Subcutaneous abdominal adipose tissue (tissue), 5 donors: ENCODE results near the gene REM2.
A peak's percentile ranks its signal among the peaks of the same experiment; 100 is the strongest.

Experiments
- H3K27ac ChIP-seq: one replicate; pipeline ENCODE4 v1.7.0; 2013; ENCODE audit warnings: low read depth, mild to moderate bottlenecking, inconsistent platforms, low read length, moderate library complexity
- H3K27me3 ChIP-seq, 5 donors: one replicate each; pipeline ENCODE4 v1.7.0; 2013; ENCODE audit warnings: low read length in 5 of 5, inconsistent platforms in 1 of 5; ENCODE audit not compliant: control insufficient read depth in 5 of 5, insufficient read depth in 4 of 5
- H3K36me3 ChIP-seq, 5 donors: one replicate each; pipeline ENCODE4 v1.7.0; 2013; ENCODE audit warnings: low read length in 5 of 5; ENCODE audit not compliant: control insufficient read depth in 5 of 5, insufficient read depth in 5 of 5
- H3K4me1 ChIP-seq, 5 donors: one replicate each; pipeline ENCODE4 v1.7.0; 2013; ENCODE audit warnings: low read length in 5 of 5, mild to moderate bottlenecking in 3 of 5, moderate library complexity in 1 of 5; ENCODE audit not compliant: control insufficient read depth in 5 of 5, insufficient read depth in 5 of 5
- H3K4me3 ChIP-seq, 5 donors: one replicate each; pipeline ENCODE4 v1.7.0; 2013; ENCODE audit warnings: low read length in 5 of 5, low read depth in 1 of 5
- H3K9ac ChIP-seq, 5 donors: one replicate each; pipeline ENCODE4 v1.7.0; 2013; ENCODE audit warnings: low read length in 5 of 5, mild to moderate bottlenecking in 4 of 5, moderate library complexity in 3 of 5
- H3K9me3 ChIP-seq, 5 donors: one replicate each; pipeline ENCODE4 v1.7.0; 2013; ENCODE audit warnings: low read length in 5 of 5; ENCODE audit not compliant: control insufficient read depth in 5 of 5
- donor health status: healthy.
- donor health status: healthy.
- donor health status: healthy.
- donor health status: healthy.
- donor health status: healthy.

The REM2 gene

DNA sequence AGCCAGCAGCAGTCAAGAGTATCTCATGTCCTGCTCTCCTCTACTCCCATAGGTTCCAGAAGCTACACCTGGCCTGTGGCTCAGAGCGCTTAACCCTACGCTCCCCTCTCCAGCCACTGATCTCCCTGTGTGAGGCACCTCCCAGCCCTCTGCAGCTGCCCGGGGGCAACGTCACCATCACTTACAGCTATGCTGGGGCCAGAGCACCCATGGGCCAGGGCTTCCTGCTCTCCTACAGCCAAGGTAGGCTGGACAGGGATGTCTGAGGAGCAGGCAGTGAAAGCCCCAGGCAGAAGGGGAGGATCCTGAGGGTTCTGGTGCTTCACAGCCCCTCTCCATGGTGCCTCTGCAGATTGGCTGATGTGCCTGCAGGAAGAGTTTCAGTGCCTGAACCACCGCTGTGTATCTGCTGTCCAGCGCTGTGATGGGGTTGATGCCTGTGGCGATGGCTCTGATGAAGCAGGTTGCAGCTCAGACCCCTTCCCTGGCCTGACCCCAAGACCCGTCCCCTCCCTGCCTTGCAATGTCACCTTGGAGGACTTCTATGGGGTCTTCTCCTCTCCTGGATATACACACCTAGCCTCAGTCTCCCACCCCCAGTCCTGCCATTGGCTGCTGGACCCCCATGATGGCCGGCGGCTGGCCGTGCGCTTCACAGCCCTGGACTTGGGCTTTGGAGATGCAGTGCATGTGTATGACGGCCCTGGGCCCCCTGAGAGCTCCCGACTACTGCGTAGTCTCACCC, 7.8 kb upstream of the REM2 start:
- Histone ChIP-seq H3K4me3 (no peak overlapping the region), H3K36me3 (peaks cover 0 to 62% (median 59%) of the 10 kb centered on the region in 5 donors), H3K9me3 (no peaks in the 10 kb centered on the region), H3K4me1 (peaks cover 1 to 19% (median 16%) of the 10 kb centered on the region in 5 donors), H3K27me3 (no peaks in the 10 kb centered on the region), H3K27ac (no peak overlapping the region), H3K9ac (no peak overlapping the region)

DNA sequence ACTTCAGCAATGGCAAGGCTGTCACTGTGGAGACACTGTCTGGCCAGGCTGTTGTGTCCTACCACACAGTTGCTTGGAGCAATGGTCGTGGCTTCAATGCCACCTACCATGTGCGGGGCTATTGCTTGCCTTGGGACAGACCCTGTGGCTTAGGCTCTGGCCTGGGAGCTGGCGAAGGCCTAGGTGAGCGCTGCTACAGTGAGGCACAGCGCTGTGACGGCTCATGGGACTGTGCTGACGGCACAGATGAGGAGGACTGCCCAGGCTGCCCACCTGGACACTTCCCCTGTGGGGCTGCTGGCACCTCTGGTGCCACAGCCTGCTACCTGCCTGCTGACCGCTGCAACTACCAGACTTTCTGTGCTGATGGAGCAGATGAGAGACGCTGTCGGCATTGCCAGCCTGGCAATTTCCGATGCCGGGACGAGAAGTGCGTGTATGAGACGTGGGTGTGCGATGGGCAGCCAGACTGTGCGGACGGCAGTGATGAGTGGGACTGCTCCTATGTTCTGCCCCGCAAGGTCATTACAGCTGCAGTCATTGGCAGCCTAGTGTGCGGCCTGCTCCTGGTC, 7.2 kb upstream of the REM2 start:
- no peak overlapping the region for H3K27ac ChIP-seq
- no peak overlapping the region for H3K4me3 ChIP-seq
- H3K27me3 ChIP-seq, result no peaks in the 10 kb centered on the region
- peaks cover 1 to 14% (median 11%) of the 10 kb centered on the region in 5 donors for H3K4me1 ChIP-seq
- no peaks in the 10 kb centered on the region for H3K9me3 ChIP-seq
- no peak overlapping the region for H3K9ac ChIP-seq
- peaks cover 0 to 62% (median 59%) of the 10 kb centered on the region in 5 donors for H3K36me3 ChIP-seq

DNA sequence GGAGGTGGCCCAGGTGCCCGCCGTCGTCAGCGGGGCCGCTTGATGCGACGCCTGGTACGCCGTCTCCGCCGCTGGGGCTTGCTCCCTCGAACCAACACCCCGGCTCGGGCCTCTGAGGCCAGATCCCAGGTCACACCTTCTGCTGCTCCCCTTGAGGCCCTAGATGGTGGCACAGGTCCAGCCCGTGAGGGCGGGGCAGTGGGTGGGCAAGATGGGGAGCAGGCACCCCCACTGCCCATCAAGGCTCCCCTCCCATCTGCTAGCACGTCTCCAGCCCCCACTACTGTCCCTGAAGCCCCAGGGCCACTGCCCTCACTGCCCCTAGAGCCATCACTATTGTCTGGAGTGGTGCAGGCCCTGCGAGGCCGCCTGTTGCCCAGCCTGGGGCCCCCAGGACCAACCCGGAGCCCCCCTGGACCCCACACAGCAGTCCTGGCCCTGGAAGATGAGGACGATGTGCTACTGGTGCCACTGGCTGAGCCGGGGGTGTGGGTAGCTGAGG, 6.0 kb upstream of the REM2 start:
- Histone ChIP-seq H3K4me1 (peaks cover 1 to 11% (median 8%) of the 10 kb centered on the region in 5 donors), H3K36me3 (peaks cover 0 to 62% (median 59%) of the 10 kb centered on the region in 5 donors), H3K9me3 (no peaks in the 10 kb centered on the region), H3K9ac (no peak overlapping the region), H3K27me3 (peaks cover 0 to under 1% (median 0%) of the 10 kb centered on the region in 5 donors), H3K27ac (no peak overlapping the region), H3K4me3 (no peak overlapping the region)

DNA sequence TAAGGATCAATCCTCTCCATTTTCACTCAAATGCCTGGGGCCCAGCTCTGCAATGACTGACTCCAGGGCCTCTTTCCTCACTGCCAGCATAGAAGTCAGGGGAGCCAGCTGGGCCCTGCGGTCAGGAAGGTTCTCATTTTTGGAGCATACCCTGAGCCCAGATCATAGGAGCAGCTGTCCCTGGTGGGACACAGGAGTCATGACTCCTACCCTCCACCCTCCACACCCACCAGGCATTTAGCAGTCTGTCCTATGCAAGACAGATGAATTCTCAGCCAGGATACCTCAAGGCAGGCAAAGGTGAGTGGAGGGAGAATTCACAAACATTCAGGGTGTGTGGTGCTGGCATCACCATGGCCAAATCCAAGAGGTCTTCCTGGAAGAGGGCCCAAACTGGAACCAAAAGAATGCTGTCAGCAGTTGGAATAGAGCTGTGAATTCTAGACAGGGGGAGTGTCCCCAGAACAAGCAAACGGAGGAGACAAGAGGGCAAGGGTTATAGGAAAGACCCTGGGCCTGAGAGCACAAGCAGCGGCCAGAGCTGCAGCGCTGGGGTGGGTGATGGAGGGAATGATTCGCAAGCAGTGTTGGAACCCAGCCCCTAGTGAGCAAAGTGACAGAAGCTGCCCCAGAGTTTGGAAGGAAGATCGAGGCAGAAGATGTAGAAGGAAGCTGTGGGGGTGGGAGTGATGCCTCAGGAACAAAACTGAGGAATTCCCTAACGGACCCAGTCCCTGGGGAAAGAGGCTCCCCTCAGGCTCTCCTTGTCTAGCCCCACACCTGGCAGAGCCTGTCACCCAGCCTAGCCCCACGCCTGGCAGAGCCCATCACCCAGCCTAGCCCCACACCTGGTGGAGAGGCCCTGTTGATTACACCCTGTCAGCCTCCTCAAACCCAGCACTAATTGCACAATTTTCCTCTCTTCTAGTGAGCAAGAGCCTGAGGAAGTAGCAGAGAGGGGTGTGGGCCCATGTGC, 4.5 kb upstream of the REM2 start:
- Histone ChIP-seq H3K27ac (no peak overlapping the region), H3K9me3 (no peaks in the 10 kb centered on the region), H3K9ac (no peak overlapping the region), H3K4me3 (no peak overlapping the region), H3K4me1 (peaks cover 0 to 9% (median 4%) of the 10 kb centered on the region in 5 donors), H3K27me3 (peaks cover 0 to 12% (median 12%) of the 10 kb centered on the region in 5 donors), H3K36me3 (peaks cover 0 to 61% (median 57%) of the 10 kb centered on the region in 5 donors)

DNA sequence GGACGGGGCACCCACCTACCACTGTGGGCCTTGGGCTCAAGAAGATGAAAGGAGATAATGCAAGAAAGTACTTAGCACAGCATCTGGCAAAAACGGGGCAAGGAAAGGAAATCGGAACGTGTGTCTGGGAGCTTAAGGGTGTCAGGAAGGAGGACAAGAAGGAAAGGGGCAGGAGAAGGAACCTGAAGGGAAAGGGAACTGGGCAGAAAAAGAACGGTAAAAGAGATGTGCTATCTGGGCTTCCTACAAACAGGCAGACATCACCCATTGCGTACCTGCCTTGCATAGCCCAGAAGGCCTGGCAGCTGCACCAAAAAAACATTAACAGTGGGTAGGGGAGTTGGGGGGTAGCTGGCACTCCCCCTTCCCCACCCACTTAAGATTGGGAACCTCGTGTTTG, 958 bp upstream of the REM2 start:
- Histone ChIP-seq H3K9me3 (no peaks in the 10 kb centered on the region), H3K4me1 (peaks cover 0 to 18% (median 8%) of the 10 kb centered on the region in 5 donors), H3K27ac (no peak overlapping the region), H3K27me3 (peaks cover 0 to 26% (median 18%) of the 10 kb centered on the region in 5 donors), H3K36me3 (peaks cover 0 to 28% (median 23%) of the 10 kb centered on the region in 5 donors), H3K9ac (no peak overlapping the region), H3K4me3 (no peak overlapping the region)

DNA sequence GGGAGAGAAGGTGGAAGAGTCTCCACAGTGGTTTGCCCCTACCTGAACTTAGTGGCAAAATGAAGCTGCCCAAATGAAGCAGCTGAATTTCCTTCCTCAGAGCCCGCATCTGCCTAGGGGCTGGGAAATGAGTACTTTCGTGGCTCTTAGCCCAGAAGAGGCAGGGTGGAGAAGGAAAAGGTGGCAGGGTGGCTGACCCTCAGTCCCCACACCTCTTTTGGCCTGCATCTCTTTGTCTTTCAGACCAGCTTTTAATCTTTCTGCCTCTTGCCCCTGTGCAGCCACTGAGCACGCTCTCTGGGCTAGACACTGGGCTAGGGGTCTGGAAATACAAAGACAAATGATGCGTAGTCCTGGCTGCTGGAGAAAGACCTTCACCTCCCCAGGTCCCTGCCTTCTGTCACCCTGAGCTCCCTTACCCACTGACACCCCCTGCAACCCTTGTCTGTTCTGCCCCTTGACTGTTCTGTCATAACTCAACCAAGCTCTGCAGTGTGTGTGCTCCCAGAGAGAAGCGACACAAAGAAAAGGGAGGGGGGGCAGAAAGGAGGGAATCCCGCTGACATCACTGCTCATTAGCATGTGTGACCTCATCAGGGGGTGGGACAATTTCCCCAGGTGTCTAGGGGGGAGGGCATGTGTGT, 371 bp upstream of the REM2 start:
- Histone ChIP-seq H3K27me3 (peaks cover 0 to 26% (median 18%) of the 10 kb centered on the region in 5 donors), H3K4me1 (peaks cover 0 to 24% (median 12%) of the 10 kb centered on the region in 5 donors), H3K9me3 (no peaks in the 10 kb centered on the region), H3K36me3 (peaks cover 0 to 22% (median 18%) of the 10 kb centered on the region in 5 donors), H3K9ac (peak overlapping the region in 1 of 5 donors; percentile 20), H3K27ac (no peak overlapping the region), H3K4me3 (no peak overlapping the region)

DNA sequence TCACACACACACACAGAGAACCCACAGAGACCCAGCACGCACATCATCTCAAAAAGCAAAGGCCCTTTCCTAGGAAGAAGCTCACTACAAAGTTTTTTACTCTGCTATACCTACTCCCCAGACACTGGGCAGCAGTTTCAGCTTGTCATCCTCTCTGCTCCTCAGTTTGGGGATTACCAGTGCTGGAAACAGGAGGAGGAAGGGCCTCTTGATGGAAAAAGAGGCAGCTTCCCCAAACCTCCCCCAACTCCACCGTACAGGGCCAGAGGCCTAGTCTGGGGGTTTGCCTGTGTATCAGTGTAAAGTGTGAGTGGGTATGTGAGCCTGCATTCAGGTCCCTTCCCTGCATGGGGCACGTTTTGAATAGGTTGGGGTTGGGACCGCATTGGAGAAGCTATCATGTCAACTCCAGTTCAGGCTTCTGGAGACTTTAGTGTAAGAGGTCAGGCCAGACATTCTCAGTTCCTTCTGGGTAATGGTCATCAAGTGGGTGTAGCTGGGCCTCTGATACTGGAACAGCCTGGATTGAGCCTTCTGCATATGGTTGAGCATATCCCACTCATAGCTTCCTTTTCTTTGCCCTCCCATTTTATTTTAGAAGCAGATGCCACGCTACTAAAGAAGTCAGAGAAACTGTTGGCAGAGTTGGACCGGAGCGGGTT, 1.2 kb downstream of the REM2 start:
- Histone ChIP-seq H3K9me3 (no peaks in the 10 kb centered on the region), H3K27me3 (peaks cover 0 to 26% (median 18%) of the 10 kb centered on the region in 5 donors), H3K36me3 (peaks cover 0 to 7% (median 2%) of the 10 kb centered on the region in 5 donors), H3K4me3 (no peak overlapping the region), H3K27ac (no peak overlapping the region), H3K4me1 (peaks cover 0 to 24% (median 12%) of the 10 kb centered on the region in 5 donors), H3K9ac (no peak overlapping the region)

DNA sequence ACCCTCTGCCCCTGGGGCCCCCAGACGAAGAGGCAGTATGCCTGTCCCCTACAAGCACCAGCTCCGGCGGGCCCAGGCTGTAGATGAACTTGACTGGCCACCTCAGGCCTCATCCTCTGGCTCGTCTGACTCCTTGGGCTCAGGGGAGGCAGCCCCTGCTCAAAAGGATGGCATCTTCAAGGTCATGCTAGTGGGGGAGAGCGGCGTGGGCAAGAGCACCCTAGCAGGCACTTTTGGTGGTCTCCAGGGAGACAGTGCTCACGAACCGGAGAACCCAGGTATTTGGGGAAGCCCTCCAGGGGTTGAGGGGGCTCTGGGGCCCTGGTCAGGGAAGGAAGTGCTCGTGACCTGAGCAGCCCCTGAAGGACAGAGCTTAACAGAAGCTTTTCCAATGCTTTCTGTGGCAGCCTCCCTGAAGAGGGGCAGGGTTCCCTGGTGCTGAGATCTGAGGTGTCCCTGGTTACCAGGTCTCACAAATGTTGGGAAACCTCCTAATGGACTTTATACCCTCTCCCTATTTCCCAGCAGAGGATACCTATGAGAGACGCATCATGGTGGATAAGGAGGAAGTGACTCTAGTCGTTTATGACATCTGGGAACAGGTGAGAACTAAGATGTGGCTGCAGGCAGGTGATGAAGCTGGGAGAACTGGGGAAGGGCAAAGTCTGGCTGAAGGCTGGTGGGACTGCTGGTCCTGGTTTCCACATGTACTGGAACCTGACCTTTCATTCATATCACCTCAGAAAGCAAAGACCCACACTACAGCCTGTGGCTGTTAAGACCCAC, 1.9 kb downstream of the REM2 start:
- no peaks in the 10 kb centered on the region for H3K9me3 ChIP-seq
- H3K4me1 ChIP-seq, result peaks cover 0 to 24% (median 12%) of the 10 kb centered on the region in 5 donors
- H3K4me3 ChIP-seq, result no peak overlapping the region
- H3K27ac ChIP-seq, result no peak overlapping the region
- no peak overlapping the region for H3K9ac ChIP-seq
- peaks cover 0 to 26% (median 18%) of the 10 kb centered on the region in 5 donors for H3K27me3 ChIP-seq
- no peaks in the 10 kb centered on the region for H3K36me3 ChIP-seq
